SH-SY5Y (cell line): ENCODE data around the gene GSKIP.

Source experiments
- GATA2 ChIP-seq: IDR thresholded peaks from 2 replicates; pipeline ENCODE4 v1.6.1; 2011; ENCODE audit warnings: mild to moderate bottlenecking, low read depth, low read length
- GATA3 ChIP-seq: IDR thresholded peaks from 2 replicates; pipeline ENCODE4 v1.6.1; 2011; ENCODE audit warnings: low read depth, mild to moderate bottlenecking, low read length, moderate library complexity

GRCh38 chr14:96373538-96373937 lies 10.2 kb downstream of the GSKIP start:
- TF ChIP-seq GATA3 (peak; percentile 60; the same call in 1 of the 2 replicates), GATA2 (peak; percentile 52; the same call in 1 of the 2 replicates)
